ENCODE data around the gene VSIG4.

- TF ChIP-seq TAF1 (IDR thresholded peaks at IDR 0.05; ENCODE audit: borderline replicate concordance, low read depth, low read length) (no peak), NFIC (IDR thresholded peaks at IDR 0.05; ENCODE audit: borderline replicate concordance) (no peak), IRF3 (IDR thresholded peaks at IDR 0.05; ENCODE audit: low read depth, low read length) (no peak), EZH2phosphoT487 (IDR thresholded peaks at IDR 0.05; ENCODE audit: borderline replicate concordance, low read depth) (no peak), SMC3 (IDR thresholded peaks at IDR 0.05; ENCODE audit: low read depth, low read length) (no peak), REST (IDR thresholded peaks at IDR 0.05; ENCODE audit: low read depth, low read length) (no peak), CTCF (IDR thresholded peaks at IDR 0.05) (no peak), POLR2AphosphoS5 (IDR thresholded peaks at IDR 0.05; ENCODE audit: low read depth, low read length) (no peak)
Observed at GRCh38 chrX:66008328-66008970, 31.4 kb downstream of the VSIG4 start.

Data from SK-N-SH (cell line).